ENCODE data around the gene QRFP. TPM values are rescaled to one million over a fixed set of nuclear protein-coding genes. Genes with fewer than 3 reads are reported as not detected.

QRFP gene
- polyA plus RNA-seq, 3 donors: 0.18 to 0.60 (median 0.21) TPM

GRCh38 chr9:130904070-130905044 is 7.7 kb upstream of the QRFP start:
- H3K27ac Mint-ChIP-seq: no peak overlapping the region
- TF ChIP-seq CTCF (IDR thresholded peaks at IDR 0.05): no peak
- H3K36me3 Mint-ChIP-seq: no peaks in the 10 kb centered on the region
- Histone ChIP-seq H4K20me1 (ENCODE audit: insufficient read depth, low read length) (no peaks in the 10 kb centered on the region), H2AFZ (ENCODE audit: insufficient read depth, low read depth, low read length, poor library complexity, severe bottlenecking) (no peak overlapping the region), H3K79me2 (ENCODE audit: insufficient read depth, low read length) (no peaks in the 10 kb centered on the region), H3K27ac (ENCODE audit: low read depth in 1 of 2, low read length in 2 of 2) (no peak overlapping the region), H3K4me2 (replicated peaks; ENCODE audit: extremely low read depth, low read length, poor library complexity, severe bottlenecking) (no peak overlapping the region), H3K4me1 (ENCODE audit: control insufficient read depth in 1 of 2, insufficient read depth in 2 of 2, low read length in 2 of 2) (no peaks in the 10 kb centered on the region), H3K4me3 (replicated peaks in 1 of 3; ENCODE audit: low read depth in 2 of 3, low read length in 3 of 3) (no peak overlapping the region), H3K9ac (ENCODE audit: insufficient read depth, low read length, poor library complexity, severe bottlenecking) (no peak overlapping the region), H3K36me3 (replicated peaks in 1 of 2; ENCODE audit: control insufficient read depth in 1 of 2, insufficient read depth in 2 of 2, low read length in 2 of 2) (no peaks in the 10 kb centered on the region), H3K9me3 (replicated peaks in 1 of 2; ENCODE audit: control insufficient read depth in 1 of 2, insufficient read depth in 1 of 2, low read length in 2 of 2) (no peaks in the 10 kb centered on the region), H3K27me3 (ENCODE audit: control insufficient read depth in 2 of 2, insufficient read depth in 2 of 2, low read length in 2 of 2) (no peaks in the 10 kb centered on the region)
- H3K4me1 Mint-ChIP-seq: peaks cover 2% of the 10 kb centered on the region
- 92% methylated on average over 36 of the region's 48 CpGs for WGBS (ENCODE audit: insufficient coverage)
- no peak for DNase-seq
- H3K4me3 Mint-ChIP-seq: no peak overlapping the region
- H3K27me3 Mint-ChIP-seq (ENCODE audit: low read depth in 3 of 3): peaks cover 8 to 14% (median 11%) of the 10 kb centered on the region in 3 donors
- H3K9me3 Mint-ChIP-seq: peaks cover 0 to 4% (median 0%) of the 10 kb centered on the region in 7 donors
- intact Hi-C loops (cut with micrococcal nuclease): no loop called here

GRCh38 chr9:130903194-130904069 is 6.8 kb upstream of the QRFP start:
- no peak for TF ChIP-seq CTCF (IDR thresholded peaks at IDR 0.05)
- Histone ChIP-seq H3K36me3 (replicated peaks in 1 of 2; ENCODE audit: control insufficient read depth in 1 of 2, insufficient read depth in 2 of 2, low read length in 2 of 2) (no peaks in the 10 kb centered on the region), H3K9ac (ENCODE audit: insufficient read depth, low read length, poor library complexity, severe bottlenecking) (no peak overlapping the region), H3K4me2 (replicated peaks; ENCODE audit: extremely low read depth, low read length, poor library complexity, severe bottlenecking) (no peak overlapping the region), H2AFZ (ENCODE audit: insufficient read depth, low read depth, low read length, poor library complexity, severe bottlenecking) (no peak overlapping the region), H3K4me1 (ENCODE audit: control insufficient read depth in 1 of 2, insufficient read depth in 2 of 2, low read length in 2 of 2) (no peaks in the 10 kb centered on the region), H3K27me3 (ENCODE audit: control insufficient read depth in 2 of 2, insufficient read depth in 2 of 2, low read length in 2 of 2) (no peaks in the 10 kb centered on the region), H3K27ac (ENCODE audit: low read depth in 1 of 2, low read length in 2 of 2) (no peak overlapping the region), H3K9me3 (replicated peaks in 1 of 2; ENCODE audit: control insufficient read depth in 1 of 2, insufficient read depth in 1 of 2, low read length in 2 of 2) (no peaks in the 10 kb centered on the region), H3K79me2 (ENCODE audit: insufficient read depth, low read length) (no peaks in the 10 kb centered on the region), H3K4me3 (replicated peaks in 1 of 3; ENCODE audit: low read depth in 2 of 3, low read length in 3 of 3) (no peak overlapping the region), H4K20me1 (ENCODE audit: insufficient read depth, low read length) (no peaks in the 10 kb centered on the region)
- Mint-ChIP-seq H3K4me1 (peaks cover 2% of the 10 kb centered on the region), H3K9me3 (peaks cover 0 to 4% (median 0%) of the 10 kb centered on the region in 7 donors), H3K27me3 (ENCODE audit: low read depth in 3 of 3) (peaks cover 8 to 14% (median 11%) of the 10 kb centered on the region in 3 donors), H3K4me3 (no peak overlapping the region), H3K36me3 (no peaks in the 10 kb centered on the region), H3K27ac (no peak overlapping the region)
- intact Hi-C loops (cut with micrococcal nuclease): no loop called here
- DNase-seq: no peak
- 82% methylated on average over 24 of the region's 25 CpGs for WGBS (ENCODE audit: insufficient coverage)

Measured in CD14-positive monocyte (primary cell).